ENCODE data around the gene MEF2A.
A peak's percentile ranks its signal among the peaks of the same experiment; 100 is the strongest.
"Not testable (repeated sequence)": the region's sequence is repeated elsewhere in the genome, so short reads cannot be mapped to it uniquely, and the experiment has no call there.

Gene MEF2A

GRCh38 chr15:99656205-99656604 is 90.4 kb downstream of the MEF2A start:
- DNase-seq: no peak

GRCh38 chr15:99657996-99658395 is 92.2 kb downstream of the MEF2A start:
- no peak for DNase-seq

GRCh38 chr15:99662903-99663302 is 97.1 kb downstream of the MEF2A start:
- no peak for DNase-seq

GRCh38 chr15:99666073-99666472 is 100.3 kb downstream of the MEF2A start:
- DNase-seq: not testable (repeated sequence)

GRCh38 chr15:99668533-99669182 is 102.9 kb downstream of the MEF2A start:
- no peak for DNase-seq

GRCh38 chr15:99669250-99669649 is 103.5 kb downstream of the MEF2A start:
- no peak for DNase-seq

GRCh38 chr15:99671926-99672635 is 106.3 kb downstream of the MEF2A start:
- DNase-seq: no peak

- no peak for DNase-seq
These were observed 107.3 kb downstream of the MEF2A start for GRCh38 chr15:99673111-99673510.

- DNase-seq: no peak
These were observed 108.5 kb downstream of the MEF2A start for GRCh38 chr15:99674279-99674678.

- no peak for DNase-seq
These were observed 111.9 kb downstream of the MEF2A start for GRCh38 chr15:99677540-99678134.

- DNase-seq: no peak
These were observed 114.5 kb downstream of the MEF2A start for GRCh38 chr15:99680276-99680675.

- no peak for DNase-seq
These were observed 116.2 kb downstream of the MEF2A start for GRCh38 chr15:99681990-99682389.

GRCh38 chr15:99682455-99682854 is 116.7 kb downstream of the MEF2A start:
- no peak for DNase-seq

- DNase-seq: no peak
These were observed 117.4 kb downstream of the MEF2A start for GRCh38 chr15:99683000-99683670.

- DNase-seq: no peak
These were observed 120.5 kb downstream of the MEF2A start for GRCh38 chr15:99686290-99686689.

GRCh38 chr15:99692825-99693224 is 127.0 kb downstream of the MEF2A start:
- DNase-seq: no peak

GRCh38 chr15:99696096-99696495 is 130.3 kb downstream of the MEF2A start:
- no peak for DNase-seq

- DNase-seq: no peak
These were observed 137.3 kb downstream of the MEF2A start for GRCh38 chr15:99702895-99703602.

- DNase-seq: no peak
These were observed 138.0 kb downstream of the MEF2A start for GRCh38 chr15:99703603-99704443.

GRCh38 chr15:99704444-99704838 is 138.7 kb downstream of the MEF2A start:
- DNase-seq: peak; percentile 64

GRCh38 chr15:99706557-99707303 is 140.9 kb downstream of the MEF2A start:
- DNase-seq: no peak

Data from NCI-H2081 treated with DMSO at 0.1 percent for 48 hours (cell line).